Activated T-cell treated with anti-CD3 and anti-CD28 coated beads for 48 hours (primary cell): Measurements from ENCODE around the gene FOXD4L4.
"Not testable (repeated sequence)": the region's sequence is repeated elsewhere in the genome, so short reads cannot be mapped to it uniquely, and the experiment has no call there.

Experiments used
- DNase-seq: peaks from one replicate; pipeline ENCODE4 v3.0.0-alpha.2; 2020; ENCODE audit warnings: low read depth

FOXD4L4 gene

GRCh38 chr9:65737096-65737564, at the start of gene FOXD4L4:
FOXD4L4 (plus strand) TSS chr9:65737146; CDS start chr9:65737146, 0 bp downstream.
- DNase-seq: not testable (repeated sequence)

- DNase-seq: not testable (repeated sequence)
These were observed 33.4 kb upstream of the FOXD4L4 start for GRCh38 chr9:65703550-65703949.

GRCh38 chr9:65714445-65714844, 22.5 kb upstream of the FOXD4L4 start:
- not testable (repeated sequence) for DNase-seq

DNA sequence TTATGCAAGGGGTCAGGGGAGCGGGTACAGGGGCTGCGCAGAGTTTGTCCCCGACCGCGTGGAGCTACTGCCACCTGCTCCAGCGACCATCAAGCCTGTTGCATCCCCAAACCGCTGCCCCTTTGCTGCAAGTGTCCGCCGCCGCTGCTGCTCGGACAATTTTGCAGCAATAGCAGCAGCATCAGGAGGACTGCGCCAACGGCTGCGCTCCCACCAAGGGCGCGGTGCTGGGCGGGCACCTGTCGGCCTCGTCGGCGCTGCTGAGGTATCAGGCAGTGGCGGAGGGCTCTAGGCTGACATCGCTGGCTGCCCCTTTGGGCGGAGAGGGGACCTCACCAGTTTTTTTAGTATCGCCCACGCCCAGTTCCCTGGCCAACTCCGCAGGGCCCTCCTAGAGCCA, 1.2 kb downstream of the FOXD4L4 start:
- DNase-seq: not testable (repeated sequence)
